Spleen (tissue), 11 donors: ENCODE results near the gene OR6V1. TPM values are rescaled to one million over a fixed set of nuclear protein-coding genes. Genes with fewer than 3 reads are reported as not detected.

ENCODE experiments used
- DNase-seq: peaks from one replicate; pipeline ENCODE4 v3.0.0-alpha.2; 2020
- H3K27ac ChIP-seq, 8 donors: fragments of 200-600 bp; sonication (generic) in 7 of 8; 1 replicate in 4 of 8; 2 replicates in 4 of 8; pipeline versions ENCODE4 v1.5.0 to v1.8.0; 2016 to 2021; ENCODE audit warnings: inconsistent platforms in 4 of 8, mild to moderate bottlenecking in 4 of 8, moderate library complexity in 1 of 8
- H3K27me3 ChIP-seq, 7 donors: fragments of 200-600 bp; sonication (generic) in 6 of 7; replicated peaks in 1 of 7; 1 replicate in 4 of 7; 2 replicates in 3 of 7; pipeline versions ENCODE4 v1.5.0 to v1.8.0; 2016 to 2021; ENCODE audit warnings: inconsistent platforms in 3 of 7, mild to moderate bottlenecking in 1 of 7
- H3K36me3 ChIP-seq, 6 donors: fragments of 200-600 bp; sonication (generic) in 5 of 6; 1 replicate in 4 of 6; 2 replicates in 2 of 6; pipeline versions ENCODE4 v1.5.0 to v1.8.0; 2016 to 2021; ENCODE audit warnings: inconsistent platforms in 2 of 6
- H3K4me1 ChIP-seq, 6 donors: fragments of 200-600 bp; sonication (generic) in 5 of 6; 1 replicate in 3 of 6; 2 replicates in 3 of 6; pipeline versions ENCODE4 v1.5.0 to v1.8.0; 2016 to 2021; ENCODE audit warnings: inconsistent platforms in 3 of 6
- H3K4me3 ChIP-seq, 8 donors: fragments of 200-600 bp; sonication (generic) in 7 of 8; 1 replicate in 4 of 8; 2 replicates in 4 of 8; pipeline versions ENCODE4 v1.5.0 to v1.8.0; 2016 to 2021; ENCODE audit warnings: inconsistent platforms in 4 of 8, mild to moderate bottlenecking in 4 of 8, moderate library complexity in 2 of 8
- H3K9me3 ChIP-seq, 8 donors: fragments of 200-600 bp; sonication (generic) in 7 of 8; 1 replicate in 4 of 8; 2 replicates in 4 of 8; pipeline versions ENCODE4 v1.5.0 to v1.8.0; 2016 to 2021; ENCODE audit warnings: inconsistent platforms in 4 of 8
- POLR2A ChIP-seq, 3 donors: fragments of 450-650 bp; IDR thresholded peaks; one replicate each; pipeline ENCODE4 v1.5.1; 2017; ENCODE audit warnings: antibody characterized with exemption in 3 of 3, mild to moderate bottlenecking in 1 of 3
- POLR2AphosphoS5 ChIP-seq, 3 donors: sonication (generic); formaldehyde crosslinking; IDR thresholded peaks; one replicate each; pipeline ENCODE4 v1.5.1; 2017; ENCODE audit warnings: antibody characterized with exemption in 3 of 3
- WGBS, 5 donors: extraction: QIAGEN DNeasy Blood & Tissue Kit in 3 of 5; methylation state at CpG; one replicate each; pipeline versions ENCODE4 v1.1.5 to v1.1.7; 2013 to 2018; 5-methylcytosine and 5-hydroxymethylcytosine counted together
- intact Hi-C: fragments of 100-400 bp; cut with DNase I; formaldehyde crosslinking; loops from one replicate; pipeline ENCODE4 v1.15.0; 2023; ENCODE audit warnings: low total_unique reads
- polyA plus RNA-seq, 3 donors: library from polyadenylated mRNA; stranded (reverse); fragments of 200-250 nt; gene quantifications; one replicate each; pipeline ENCODE4 v1.2.1, GENCODE V29; 2013
- total RNA-seq, 7 donors: library from RNA; depleted of rRNA in 3 of 7; stranded (reverse); fragments of >200 nt in 3 of 7; fragmentation: NEBNext Ultra II Directional in 4 of 7; extraction: Animal tissue kit (Norgen Biotek cat#: 25700) in 4 of 7; gene quantifications; one replicate each; pipeline versions ENCODE4 v1.1.0 to v1.2.1, GENCODE V29; 2016 to 2021
- TF ChIP-seq, protein P1 (sequence below), 11 experiments: fragments of 200-600 bp in 7 of 11; fragments of 450-650 bp in 4 of 11; sonication (generic) in 4 of 11; IDR thresholded peaks in 8 of 11; conservative IDR thresholded peaks in 3 of 11; 1 replicate in 7 of 11; 2 replicates in 4 of 11; pipeline versions ENCODE4 v1.4.0 to v1.8.0; 2016 to 2021; ENCODE audit warnings: antibody characterized with exemption in 11 of 11, inconsistent platforms in 4 of 11, mild to moderate bottlenecking in 1 of 11
- donor health status: healthy with polysubstance abuse.
- donor health status: DM: no; HTN: no; CAD: no; lungs with moderate emphysema.
- donor health status: DM: no; HTN: no; CAD: no.
- donor health status: Bipolar disorder and iron deficiency.
- donor health status: healthy.
- donor health status: DM: no; HTN: no; CAD: no.
- donor health status: DM: yes; HTN: yes; CAD: no.

OR6V1 gene
- total and polyA plus RNA-seq, 10 donors: not detected

DNA sequence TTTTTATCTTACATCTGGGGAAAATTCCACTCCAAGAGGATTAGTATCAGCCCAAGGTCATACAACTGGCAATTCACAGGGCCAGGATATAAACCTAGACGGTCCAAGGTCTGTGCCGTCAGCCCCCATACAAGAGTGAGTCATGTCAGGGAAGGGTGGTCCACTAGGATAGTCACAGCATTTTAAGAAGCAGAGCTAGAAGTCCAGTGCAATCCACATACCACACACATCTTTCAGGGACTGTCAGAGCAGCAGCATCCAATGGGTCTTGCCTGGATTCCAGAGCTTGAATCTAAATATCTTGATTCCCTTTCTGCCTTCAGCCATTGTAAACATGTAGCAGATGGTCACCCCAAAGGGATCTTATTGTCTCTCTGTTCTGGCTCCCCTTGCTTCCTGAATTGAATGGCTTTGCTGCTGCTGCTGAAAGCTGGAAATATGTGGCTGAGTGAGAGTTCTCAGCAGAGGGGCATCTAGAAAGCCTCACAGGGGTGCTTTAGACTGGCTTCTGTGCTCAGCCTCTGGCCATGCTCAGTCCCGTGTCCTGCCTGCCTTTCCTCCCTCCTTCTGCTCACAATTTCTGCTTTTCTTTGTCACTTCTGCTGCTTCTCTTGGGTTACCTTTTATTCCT, 9.9 kb upstream of the OR6V1 start:
- intact Hi-C loops: no loop called here
- no peaks in the 10 kb centered on the region for H3K27me3 ChIP-seq

DNA sequence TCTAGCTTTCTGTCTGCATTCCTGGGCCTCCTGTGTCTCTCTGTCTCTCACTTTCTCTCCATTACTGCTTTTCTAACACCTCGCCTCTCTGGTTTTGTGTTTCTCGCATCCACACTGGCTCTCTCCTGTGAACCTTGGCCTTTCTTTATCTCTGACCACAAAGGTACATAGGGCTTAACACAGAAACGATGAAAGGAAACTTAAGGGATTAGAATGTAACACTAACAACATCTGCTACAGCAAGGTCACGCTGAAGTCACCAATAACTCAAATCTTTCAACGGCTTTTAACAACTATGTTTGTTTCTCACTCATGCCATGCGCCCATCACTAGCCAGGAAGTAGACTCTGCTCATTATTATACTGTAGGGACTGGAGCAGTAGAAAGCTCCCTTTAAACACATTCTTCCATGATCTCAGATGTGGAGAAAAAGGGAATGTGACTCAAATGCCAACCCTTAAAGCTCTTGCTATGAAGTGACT, 9.3 kb upstream of the OR6V1 start:
- intact Hi-C loops: no loop called here
- Histone ChIP-seq H3K9me3 (no peaks in the 10 kb centered on the region), H3K27ac (no peak overlapping the region), H3K4me3 (no peak overlapping the region), H3K27me3 (no peaks in the 10 kb centered on the region), H3K36me3 (no peaks in the 10 kb centered on the region), H3K4me1 (peaks cover 0 to 16% (median 11%) of the 10 kb centered on the region in 6 donors)
- 55 to 71% (median 64%) methylated on average over 6 of the region's 6 CpGs for WGBS, 5 donors
- no peak for DNase-seq
- no peak for TF ChIP-seq POLR2AphosphoS5 (IDR thresholded peaks at IDR 0.05)
- TF ChIP-seq, protein P1, sequence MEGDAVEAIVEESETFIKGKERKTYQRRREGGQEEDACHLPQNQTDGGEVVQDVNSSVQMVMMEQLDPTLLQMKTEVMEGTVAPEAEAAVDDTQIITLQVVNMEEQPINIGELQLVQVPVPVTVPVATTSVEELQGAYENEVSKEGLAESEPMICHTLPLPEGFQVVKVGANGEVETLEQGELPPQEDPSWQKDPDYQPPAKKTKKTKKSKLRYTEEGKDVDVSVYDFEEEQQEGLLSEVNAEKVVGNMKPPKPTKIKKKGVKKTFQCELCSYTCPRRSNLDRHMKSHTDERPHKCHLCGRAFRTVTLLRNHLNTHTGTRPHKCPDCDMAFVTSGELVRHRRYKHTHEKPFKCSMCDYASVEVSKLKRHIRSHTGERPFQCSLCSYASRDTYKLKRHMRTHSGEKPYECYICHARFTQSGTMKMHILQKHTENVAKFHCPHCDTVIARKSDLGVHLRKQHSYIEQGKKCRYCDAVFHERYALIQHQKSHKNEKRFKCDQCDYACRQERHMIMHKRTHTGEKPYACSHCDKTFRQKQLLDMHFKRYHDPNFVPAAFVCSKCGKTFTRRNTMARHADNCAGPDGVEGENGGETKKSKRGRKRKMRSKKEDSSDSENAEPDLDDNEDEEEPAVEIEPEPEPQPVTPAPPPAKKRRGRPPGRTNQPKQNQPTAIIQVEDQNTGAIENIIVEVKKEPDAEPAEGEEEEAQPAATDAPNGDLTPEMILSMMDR (IDR thresholded peaks at IDR 0.05 in 8 of 11, conservative IDR thresholded peaks at IDR 0.05 in 3 of 11): no peak

More for the DNA sequence above, 9.9 kb upstream of the OR6V1 start:
- no peak for DNase-seq
- Histone ChIP-seq H3K36me3 (no peaks in the 10 kb centered on the region), H3K4me1 (peaks cover 0 to 12% (median 7%) of the 10 kb centered on the region in 6 donors), H3K27ac (no peak overlapping the region), H3K4me3 (no peak overlapping the region), H3K9me3 (no peaks in the 10 kb centered on the region)
- no peak for TF ChIP-seq POLR2A (IDR thresholded peaks at IDR 0.05)
- TF ChIP-seq POLR2AphosphoS5 (IDR thresholded peaks at IDR 0.05): no peak
- TF ChIP-seq, protein P1 (IDR thresholded peaks at IDR 0.05 in 8 of 11, conservative IDR thresholded peaks at IDR 0.05 in 3 of 11): no peak
- WGBS, 5 donors: 58 to 78% (median 75%) methylated on average over 3 of the region's 3 CpGs

DNA sequence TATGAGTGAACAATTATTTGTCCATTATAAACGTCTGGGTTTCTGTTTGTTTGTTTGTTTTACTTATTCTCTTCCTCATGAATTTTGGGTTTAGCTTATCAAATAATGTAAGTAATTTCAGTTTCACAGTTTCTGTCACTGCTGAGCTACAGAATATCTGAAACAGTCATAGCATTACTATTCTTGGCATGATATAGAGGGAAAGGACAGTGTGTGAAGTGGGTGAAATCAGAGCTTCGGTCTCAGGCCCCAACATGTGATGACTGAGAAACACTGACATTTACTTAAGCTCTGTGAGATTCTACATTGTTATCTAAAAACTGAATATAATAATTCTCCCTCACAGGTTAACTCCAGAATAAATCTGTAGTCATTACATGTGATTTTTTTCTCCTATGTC, 8.8 kb upstream of the OR6V1 start:
- Histone ChIP-seq H3K9me3 (no peaks in the 10 kb centered on the region), H3K27ac (no peak overlapping the region), H3K27me3 (no peaks in the 10 kb centered on the region), H3K4me3 (no peak overlapping the region), H3K4me1 (peaks cover 0 to 16% (median 11%) of the 10 kb centered on the region in 6 donors), H3K36me3 (no peaks in the 10 kb centered on the region)
- 59 to 80% (median 65%) methylated on average over 2 of the region's 2 CpGs for WGBS, 5 donors
- intact Hi-C loops: no loop called here
- TF ChIP-seq, protein P1 (IDR thresholded peaks at IDR 0.05 in 8 of 11, conservative IDR thresholded peaks at IDR 0.05 in 3 of 11): no peak
- no peak for TF ChIP-seq POLR2A (IDR thresholded peaks at IDR 0.05)
- TF ChIP-seq POLR2AphosphoS5 (IDR thresholded peaks at IDR 0.05): no peak
- no peak for DNase-seq

DNA sequence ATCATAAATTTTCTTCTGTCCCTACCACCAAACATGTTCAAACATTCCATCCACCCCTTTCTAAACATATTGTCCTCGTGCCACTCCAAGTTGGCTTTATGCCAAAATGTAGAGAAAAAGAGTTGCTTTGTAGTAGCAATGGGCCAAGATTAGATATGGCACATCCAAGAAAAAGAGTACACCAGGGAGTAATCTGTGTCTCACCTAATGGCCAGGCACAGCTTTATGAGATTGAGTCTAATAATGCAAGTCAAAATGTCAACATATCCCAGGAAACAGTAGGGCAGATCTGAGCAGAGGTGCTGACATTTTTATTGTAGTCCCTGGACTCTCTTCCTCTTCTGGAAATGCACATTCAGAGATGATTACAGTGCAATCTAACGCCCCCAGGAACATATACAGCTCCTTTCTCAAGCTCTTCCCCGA, 5.7 kb upstream of the OR6V1 start:
- Histone ChIP-seq H3K27me3 (no peaks in the 10 kb centered on the region), H3K9me3 (no peaks in the 10 kb centered on the region), H3K27ac (no peak overlapping the region), H3K4me1 (peaks cover 0 to 29% (median 20%) of the 10 kb centered on the region in 6 donors), H3K36me3 (no peaks in the 10 kb centered on the region), H3K4me3 (no peak overlapping the region)
- TF ChIP-seq POLR2AphosphoS5 (IDR thresholded peaks at IDR 0.05) (no peak), POLR2A (IDR thresholded peaks at IDR 0.05) (no peak)
- TF ChIP-seq, protein P1 (IDR thresholded peaks at IDR 0.05 in 8 of 11, conservative IDR thresholded peaks at IDR 0.05 in 3 of 11): no peak
- whole genome bisulfite sequencing, 5 donors: 36 to 57% (median 40%) methylated on average over 3 of the region's 3 CpGs
- no peak for DNase-seq
- intact Hi-C loops: no loop called here
